Esophagus muscularis mucosa (tissue), 4 donors: ENCODE measurements around the gene FKBP5.

Experiments
- EP300 ChIP-seq: sonication (generic); formaldehyde crosslinking; IDR thresholded peaks from one replicate; pipeline ENCODE4 v1.6.1; 2017; ENCODE audit warnings: antibody characterized with exemption
- POLR2A ChIP-seq: fragments of 450-650 bp; IDR thresholded peaks from one replicate; pipeline ENCODE4 v1.6.1; 2017; ENCODE audit warnings: antibody characterized with exemption, moderate library complexity, mild to moderate bottlenecking, low read depth
- POLR2AphosphoS5 ChIP-seq, 2 donors: sonication (generic); formaldehyde crosslinking; IDR thresholded peaks; one replicate each; pipeline ENCODE4 v1.6.1; 2017; ENCODE audit warnings: antibody characterized with exemption in 2 of 2
- TF ChIP-seq, protein P1 (sequence below), 3 experiments: fragments of 200-600 bp in 2 of 3; fragments of 450-650 bp in 1 of 3; sonication (generic) in 2 of 3; IDR thresholded peaks; one replicate each; pipeline ENCODE4 v1.5.1; 2017 to 2019; ENCODE audit warnings: antibody characterized with exemption in 3 of 3, mild to moderate bottlenecking in 2 of 3, moderate library complexity in 1 of 3

DNA sequence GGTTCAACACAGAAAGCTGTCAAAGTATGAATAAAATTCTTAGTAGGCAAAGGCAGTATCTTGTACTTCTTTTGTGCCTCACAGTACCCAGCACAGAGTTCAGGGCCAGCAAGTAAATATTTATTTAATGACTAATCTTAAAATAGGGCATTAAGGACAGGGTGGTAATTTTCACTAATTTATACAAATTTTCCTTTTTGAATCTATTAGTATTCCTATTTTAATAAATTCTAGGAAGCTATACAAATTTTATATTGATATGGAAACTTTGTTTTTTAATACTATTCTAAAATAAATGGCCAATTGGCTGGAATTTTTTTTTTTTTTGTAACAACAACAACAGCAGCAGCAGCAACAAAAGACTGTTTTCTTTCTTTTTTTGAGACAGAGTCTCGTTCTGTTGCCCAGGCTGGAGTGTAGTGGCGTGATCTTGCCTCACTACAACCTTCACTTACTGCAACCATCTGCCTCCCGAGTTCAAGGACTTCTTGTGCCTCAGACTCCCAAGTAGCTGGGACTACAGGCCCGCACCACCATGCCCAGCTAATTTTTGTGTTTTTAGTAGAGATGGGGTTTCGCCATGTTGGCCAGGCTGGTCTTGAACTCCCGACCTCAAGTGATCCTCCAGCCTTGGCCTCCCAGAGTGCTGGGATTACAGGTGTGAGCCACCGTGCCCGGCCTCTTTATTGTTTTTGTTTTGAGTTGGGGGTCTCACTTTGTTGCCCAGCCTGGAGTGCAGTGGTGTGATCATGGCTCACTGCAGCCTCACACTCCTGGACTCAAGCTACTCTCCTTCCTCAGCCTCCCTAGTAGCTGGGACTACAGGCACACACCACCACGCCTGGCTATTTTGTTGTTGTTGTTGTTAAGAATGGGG lies 85.2 kb downstream of the FKBP5 start:
- TF ChIP-seq, protein P1, sequence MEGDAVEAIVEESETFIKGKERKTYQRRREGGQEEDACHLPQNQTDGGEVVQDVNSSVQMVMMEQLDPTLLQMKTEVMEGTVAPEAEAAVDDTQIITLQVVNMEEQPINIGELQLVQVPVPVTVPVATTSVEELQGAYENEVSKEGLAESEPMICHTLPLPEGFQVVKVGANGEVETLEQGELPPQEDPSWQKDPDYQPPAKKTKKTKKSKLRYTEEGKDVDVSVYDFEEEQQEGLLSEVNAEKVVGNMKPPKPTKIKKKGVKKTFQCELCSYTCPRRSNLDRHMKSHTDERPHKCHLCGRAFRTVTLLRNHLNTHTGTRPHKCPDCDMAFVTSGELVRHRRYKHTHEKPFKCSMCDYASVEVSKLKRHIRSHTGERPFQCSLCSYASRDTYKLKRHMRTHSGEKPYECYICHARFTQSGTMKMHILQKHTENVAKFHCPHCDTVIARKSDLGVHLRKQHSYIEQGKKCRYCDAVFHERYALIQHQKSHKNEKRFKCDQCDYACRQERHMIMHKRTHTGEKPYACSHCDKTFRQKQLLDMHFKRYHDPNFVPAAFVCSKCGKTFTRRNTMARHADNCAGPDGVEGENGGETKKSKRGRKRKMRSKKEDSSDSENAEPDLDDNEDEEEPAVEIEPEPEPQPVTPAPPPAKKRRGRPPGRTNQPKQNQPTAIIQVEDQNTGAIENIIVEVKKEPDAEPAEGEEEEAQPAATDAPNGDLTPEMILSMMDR (IDR thresholded peaks at IDR 0.05), result no peak
- TF ChIP-seq POLR2A, result no peak
- TF ChIP-seq EP300, result no peak
- peak in 1 of 2 donors; percentile 28 for TF ChIP-seq POLR2AphosphoS5 (IDR thresholded peaks at IDR 0.05)
